Fibroblast of mammary gland (primary cell): ENCODE measurements around the gene CPA3.

ENCODE experiments used
- DNase-seq: peaks from one replicate; pipeline ENCODE4 v3.0.0-alpha.2; 2010; ENCODE audit warnings: low read depth
- H3K4me3 ChIP-seq: 2 replicates; pipeline ENCODE4 v1.5.1; 2011; ENCODE audit warnings: low read depth, mild to moderate bottlenecking, low read length, moderate library complexity; ENCODE audit not compliant: control insufficient read depth
- CTCF ChIP-seq: conservative IDR thresholded peaks from 2 replicates; pipeline ENCODE4 v1.5.1; 2011; ENCODE audit warnings: low read depth, low read length, inconsistent platforms; ENCODE audit not compliant: control insufficient read depth, insufficient read depth

CPA3 gene

GRCh38 chr3:148873977-148874376, 8.9 kb downstream of the CPA3 start:
- no peak for TF ChIP-seq CTCF
- DNase-seq = no peak

GRCh38 chr3:148878095-148878494, 13.0 kb downstream of the CPA3 start:
- no peak overlapping the region for H3K4me3 ChIP-seq
- no peak for TF ChIP-seq CTCF
- no peak for DNase-seq

More at GRCh38 chr3:148873977-148874376, 8.9 kb downstream of the CPA3 start:
- H3K4me3 ChIP-seq = no peak overlapping the region

GRCh38 chr3:148879256-148879655, 14.2 kb downstream of the CPA3 start:
- H3K4me3 ChIP-seq = no peak overlapping the region
- TF ChIP-seq CTCF = no peak
- DNase-seq = no peak

- no peak for DNase-seq
- no peak overlapping the region for H3K4me3 ChIP-seq
- TF ChIP-seq CTCF = peak; percentile 15
Observed at GRCh38 chr3:148880681-148881080, 15.6 kb downstream of the CPA3 start.

GRCh38 chr3:148881286-148881685, 16.2 kb downstream of the CPA3 start:
- no peak overlapping the region for H3K4me3 ChIP-seq
- no peak for TF ChIP-seq CTCF
- DNase-seq = peak; percentile 25

GRCh38 chr3:148882288-148882687, 17.2 kb downstream of the CPA3 start:
- DNase-seq = peak; percentile 78
- TF ChIP-seq CTCF = no peak
- no peak overlapping the region for H3K4me3 ChIP-seq

- no peak overlapping the region for H3K4me3 ChIP-seq
- no peak for DNase-seq
- TF ChIP-seq CTCF = no peak
Observed at GRCh38 chr3:148883163-148883562, 18.1 kb downstream of the CPA3 start.
